Endothelial cell of umbilical vein (primary cell): ENCODE measurements around the gene B3GALT6. TPM values are rescaled to one million over a fixed set of nuclear protein-coding genes. Genes with fewer than 3 reads are reported as not detected.

ENCODE experiments used
- BruUV-seq: library from RNA; stranded (reverse); fragments of 400-500 nt; replicated peaks from 2 replicates; lab custom pipeline; 2021; lab: Mats Ljungman, UMichigan
- CTCF ChIA-PET: fragments of 300-600, 350-600 bp; sonication (Branson Sonifier 250); formaldehyde crosslinking; loops from one replicate; lab custom pipeline; 2021; ENCODE audit warnings: antibody characterized with exemption, inconsistent platforms; lab: Charles Lee
- POLR2A ChIA-PET: fragments of 300-600, 350-600 bp; sonication (Branson Sonifier 250); formaldehyde crosslinking; loops from one replicate; lab custom pipeline; 2021; ENCODE audit warnings: antibody characterized with exemption, inconsistent platforms; lab: Charles Lee
- DNase-seq: peaks from one replicate; pipeline ENCODE4 v3.0.0-alpha.2; 2011; ENCODE audit warnings: low read depth, low spot score
- FAIRE-seq: peaks from 2 replicates; lab custom pipeline; 2011; peaks lifted over from hg19 to GRCh38; lab: Jason Lieb, UNC
- H2AFZ ChIP-seq: 2 replicates; pipeline ENCODE4 v1.6.0; 2012; ENCODE audit warnings: low read depth, low read length, control low read depth, inconsistent platforms
- H3K27ac ChIP-seq: 2 replicates; pipeline ENCODE4 v1.5.1; 2011; ENCODE audit warnings: low read depth, mild to moderate bottlenecking, control low read depth, low read length, moderate library complexity; ENCODE audit not compliant: insufficient read depth
- H3K27me3 ChIP-seq, 2 experiments: 2 replicates each; pipeline versions ENCODE4 v1.6.0 to v1.6.1; 2011; ENCODE audit warnings: low read length in 2 of 2, mixed read lengths in 1 of 2; ENCODE audit not compliant: control insufficient read depth in 2 of 2, insufficient read depth in 2 of 2
- H3K36me3 ChIP-seq, 2 experiments: 2 replicates in 1 of 2; 3 replicates in 1 of 2; pipeline ENCODE4 v1.5.1; 2011; ENCODE audit warnings: low read length in 2 of 2, mild to moderate bottlenecking in 1 of 2, moderate library complexity in 1 of 2; ENCODE audit not compliant: control insufficient read depth in 2 of 2, insufficient read depth in 2 of 2; ENCODE audit errors: extremely low read depth in 1 of 2
- H3K4me1 ChIP-seq: 3 replicates; pipeline ENCODE4 v1.5.1; 2011; ENCODE audit warnings: mild to moderate bottlenecking, low read length; ENCODE audit not compliant: control insufficient read depth, insufficient read depth; ENCODE audit errors: extremely low read depth
- H3K4me2 ChIP-seq: 2 replicates; pipeline ENCODE4 v1.6.1; 2011; ENCODE audit warnings: low read length, control low read depth, mixed read lengths; ENCODE audit not compliant: insufficient read depth
- H3K4me3 ChIP-seq, 3 experiments: fragments of 200-600 bp in 1 of 3; sonication (generic), shearing (Covaris generic) in 1 of 3; replicated peaks in 1 of 3; 2 replicates each; pipeline ENCODE4 v1.5.1; 2011 to 2016; ENCODE audit warnings: control low read depth in 3 of 3, low read length in 3 of 3, mild to moderate bottlenecking in 2 of 3, inconsistent platforms in 1 of 3, low read depth in 1 of 3, moderate library complexity in 1 of 3; ENCODE audit not compliant: insufficient read depth in 1 of 3
- H3K79me2 ChIP-seq: 2 replicates; pipeline ENCODE4 v1.6.0; 2012; ENCODE audit warnings: low read length, inconsistent platforms; ENCODE audit not compliant: control insufficient read depth, insufficient read depth
- H3K9ac ChIP-seq: replicated peaks from 2 replicates; pipeline ENCODE3; 2011; ENCODE audit warnings: low read length, control low read depth; ENCODE audit not compliant: insufficient read depth; ENCODE audit errors: extremely low read depth
- H3K9me1 ChIP-seq: replicated peaks from 3 replicates; pipeline ENCODE4 v1.6.0; 2011; ENCODE audit warnings: mild to moderate bottlenecking, low read length; ENCODE audit not compliant: control insufficient read depth, insufficient read depth; ENCODE audit errors: extremely low read depth
- H3K9me3 ChIP-seq: replicated peaks from 2 replicates; pipeline ENCODE4 v1.5.1; 2012; ENCODE audit warnings: low read length, inconsistent platforms; ENCODE audit not compliant: control insufficient read depth, insufficient read depth
- H4K20me1 ChIP-seq: replicated peaks from 2 replicates; pipeline ENCODE3; 2011; ENCODE audit warnings: mild to moderate bottlenecking, low read length; ENCODE audit not compliant: control insufficient read depth, insufficient read depth; ENCODE audit errors: extremely low read depth
- CTCF ChIP-seq, 2 donors: IDR thresholded peaks; 1 replicate in 1 of 2; 2 replicates in 1 of 2; pipeline ENCODE4 v1.5.1; 2011; ENCODE audit warnings: low read length in 2 of 2, mild to moderate bottlenecking in 2 of 2, moderate library complexity in 2 of 2, control low read depth in 1 of 2, inconsistent platforms in 1 of 2, low read depth in 1 of 2; ENCODE audit not compliant: insufficient read depth in 1 of 2; ENCODE audit errors: extremely low read depth in 1 of 2
- EZH2 ChIP-seq: IDR thresholded peaks from 2 replicates; pipeline ENCODE4 v1.6.1; 2012; ENCODE audit warnings: borderline replicate concordance, low read depth, mild to moderate bottlenecking, moderate library complexity, low read length, inconsistent platforms; ENCODE audit not compliant: severe bottlenecking
- FOS ChIP-seq: IDR thresholded peaks from 2 replicates; pipeline ENCODE4 v1.6.1; 2011; ENCODE audit warnings: mild to moderate bottlenecking, low read length, moderate library complexity, borderline replicate concordance; ENCODE audit not compliant: insufficient read depth
- GATA2 ChIP-seq: IDR thresholded peaks from 2 replicates; pipeline ENCODE4 v1.7.0; 2011; ENCODE audit warnings: low read depth, mild to moderate bottlenecking, moderate library complexity, mixed read lengths, low read length; ENCODE audit not compliant: insufficient read length, insufficient read depth
- JUN ChIP-seq: IDR thresholded peaks from 2 replicates; pipeline ENCODE4 v1.6.1; 2011; ENCODE audit warnings: borderline replicate concordance, low read depth; ENCODE audit not compliant: insufficient read length, insufficient read depth
- MYC ChIP-seq: IDR thresholded peaks from one replicate; pipeline ENCODE4 v1.6.1; 2011; ENCODE audit warnings: mild to moderate bottlenecking, low read depth, low read length
- POLR2A ChIP-seq: IDR thresholded peaks from 2 replicates; pipeline ENCODE4 v1.6.1; 2012; ENCODE audit warnings: low read depth, mild to moderate bottlenecking, control low read depth, low read length
- POLR2AphosphoS5 ChIP-seq: IDR thresholded peaks from 2 replicates; pipeline ENCODE4 v1.6.1; 2012; ENCODE audit warnings: low read depth, mild to moderate bottlenecking, control low read depth, low read length, moderate library complexity; ENCODE audit not compliant: insufficient read depth
- dilution Hi-C: fragments of 300-500 bp; cut with MboI; formaldehyde crosslinking; loops from one replicate; pipeline ENCODE4 v1.15.0; 2019; ENCODE audit warnings: low sequenced_read_pairs; ENCODE audit not compliant: extremely low pct_ligation_motif_present
- intact Hi-C: fragments of 100-400 bp; cut with micrococcal nuclease; formaldehyde crosslinking; loops from one replicate; pipeline ENCODE4 v1.10.0; 2022
- polyA plus RNA-seq, 4 experiments: library from polyadenylated mRNA; depleted of rRNA in 3 of 4; stranded (reverse) in 3 of 4; unstranded in 1 of 4; fragments of >200 nt; gene quantifications; 2 replicates each; pipeline versions ENCODE4 v1.2.1 to v1.2.3, GENCODE V29; 2011 to 2012; ENCODE audit warnings: missing spikeins in 1 of 4
- total RNA-seq: library from RNA; stranded (reverse); gene quantifications from 2 replicates; pipeline ENCODE4 v1.2.3, GENCODE V29; 2021

The B3GALT6 gene
- total and polyA plus RNA-seq, 2 donors (not counting 3 experiments of a cell fraction or from before 2014, with no cell fraction given) = 24.6 to 34.1 TPM

GRCh38 chr1:1281533-1282321, 49.7 kb downstream of the B3GALT6 start:
- no peaks in the 10 kb centered on the region for H3K36me3 ChIP-seq
- H3K4me2 ChIP-seq = no peak overlapping the region
- H3K27me3 ChIP-seq = no peaks in the 10 kb centered on the region
- no peak overlapping the region for H3K27ac ChIP-seq
- ChIA-PET CTCF (interaction anchor here (0.6 to 1.5 kb wide), 5 partner anchors 8 to 250 kb away, joined by 3 to 4 read pairs (median 3); partner anchors contain the start of gene UBE2J2), POLR2A (no interaction called here)
- dilution Hi-C loops = no loop called here
- BruUV-seq = no TSS peak
- intact Hi-C loops = no loop called here
- no peak overlapping the region for H2AFZ ChIP-seq
- H3K9me1 ChIP-seq = no peaks in the 10 kb centered on the region
- H3K9me3 ChIP-seq = no peaks in the 10 kb centered on the region
- no peak overlapping the region for H3K9ac ChIP-seq
- peak; percentile 21 for DNase-seq
- FAIRE-seq = peak; percentile 46
- H3K4me1 ChIP-seq = peaks cover 2% of the 10 kb centered on the region
- H4K20me1 ChIP-seq = no peaks in the 10 kb centered on the region
- no peak overlapping the region for H3K4me3 ChIP-seq
- no peaks in the 10 kb centered on the region for H3K79me2 ChIP-seq
- TF ChIP-seq JUN (peak; percentile 32), POLR2AphosphoS5 (peak; percentile 73), EZH2 (no peak), GATA2 (no peak), MYC (no peak), CTCF (IDR thresholded peaks at IDR 0.05; ENCODE audit: extremely low read depth in 1 of 2, insufficient read depth in 1 of 2, low read depth in 1 of 2, low read length in 2 of 2) (no peak), POLR2A (no peak), FOS (peak; percentile 64)
